H9 (cell line): Measurements from ENCODE around the gene TEX55. TPM values are rescaled to one million over a fixed set of nuclear protein-coding genes. Genes with fewer than 3 reads are reported as not detected.

Source experiments
- DNase-seq: peaks from one replicate; pipeline ENCODE4 v3.0.0-alpha.2; 2017
- H2AFZ ChIP-seq: one replicate; pipeline ENCODE4 v1.6.1; 2013; ENCODE audit warnings: mild to moderate bottlenecking, low read length, control low read depth, moderate library complexity
- H2AK5ac ChIP-seq: 2 replicates; pipeline ENCODE4 v1.6.1; 2013; ENCODE audit warnings: low read length, control low read depth, mixed read lengths; ENCODE audit not compliant: insufficient read length
- H2BK120ac ChIP-seq: one replicate; pipeline ENCODE4 v1.6.1; 2013; ENCODE audit warnings: low read depth, mild to moderate bottlenecking, low read length, control low read depth, inconsistent platforms; ENCODE audit not compliant: poor library complexity, severe bottlenecking
- H2BK12ac ChIP-seq: 2 replicates; pipeline ENCODE4 v1.6.1; 2013; ENCODE audit warnings: low read length, control low read depth, mixed read lengths, low read depth; ENCODE audit not compliant: insufficient read length
- H2BK15ac ChIP-seq: 2 replicates; pipeline ENCODE4 v1.6.1; 2013; ENCODE audit warnings: low read depth, low read length, control low read depth
- H2BK20ac ChIP-seq: one replicate; pipeline ENCODE4 v1.6.1; 2013; ENCODE audit warnings: low read depth, mild to moderate bottlenecking, low read length, control low read depth, inconsistent platforms; ENCODE audit not compliant: poor library complexity, severe bottlenecking
- H2BK5ac ChIP-seq: 2 replicates; pipeline ENCODE4 v1.6.1; 2013; ENCODE audit warnings: low read length, control low read depth, mixed read lengths; ENCODE audit not compliant: insufficient read length
- H3K14ac ChIP-seq: 2 replicates; pipeline ENCODE4 v1.6.1; 2013; ENCODE audit warnings: low read length, control low read depth; ENCODE audit not compliant: insufficient read depth
- H3K18ac ChIP-seq: 2 replicates; pipeline ENCODE4 v1.6.1; 2013; ENCODE audit warnings: low read depth, mild to moderate bottlenecking, mixed read lengths, low read length, control low read depth; ENCODE audit not compliant: insufficient read length
- H3K23ac ChIP-seq: 2 replicates; pipeline ENCODE4 v1.6.1; 2013; ENCODE audit warnings: low read length, control low read depth, mixed read lengths, low read depth; ENCODE audit not compliant: insufficient read length
- H3K23me2 ChIP-seq: 2 replicates; pipeline ENCODE4 v1.6.1; 2013; ENCODE audit warnings: low read depth, mild to moderate bottlenecking, mixed read lengths, low read length, control low read depth; ENCODE audit not compliant: insufficient read length, poor library complexity, severe bottlenecking
- H3K27ac ChIP-seq: 2 replicates; pipeline ENCODE4 v1.5.1; 2013; ENCODE audit warnings: low read length, control low read depth, mixed read lengths, low read depth; ENCODE audit not compliant: insufficient read length
- H3K27me3 ChIP-seq: 2 replicates; pipeline ENCODE4 v1.6.1; 2013; ENCODE audit warnings: low read length, control low read depth, inconsistent platforms; ENCODE audit not compliant: insufficient read depth
- H3K4ac ChIP-seq: 2 replicates; pipeline ENCODE4 v1.6.1; 2013; ENCODE audit warnings: low read depth, mild to moderate bottlenecking, control low read depth, inconsistent platforms, low read length, moderate library complexity
- H3K4me1 ChIP-seq: 2 replicates; pipeline ENCODE4 v1.6.1; 2013; ENCODE audit warnings: low read length, control low read depth, inconsistent platforms; ENCODE audit not compliant: insufficient read depth
- H3K4me2 ChIP-seq: 2 replicates; pipeline ENCODE4 v1.6.1; 2013; ENCODE audit warnings: low read length, control low read depth, mixed read lengths; ENCODE audit not compliant: insufficient read length, insufficient read depth
- H3K56ac ChIP-seq: 2 replicates; pipeline ENCODE4 v1.6.1; 2013; ENCODE audit warnings: low read depth, mild to moderate bottlenecking, mixed read lengths, low read length, control low read depth; ENCODE audit not compliant: insufficient read length
- H3K79me1 ChIP-seq: 2 replicates; pipeline ENCODE4 v1.6.1; 2013; ENCODE audit warnings: low read depth, mild to moderate bottlenecking, moderate library complexity, low read length, control low read depth, inconsistent platforms; ENCODE audit not compliant: insufficient read depth, poor library complexity, severe bottlenecking
- H3K79me2 ChIP-seq: 2 replicates; pipeline ENCODE4 v1.6.1; 2013; ENCODE audit warnings: low read length, control low read depth, inconsistent platforms; ENCODE audit not compliant: insufficient read depth
- H3K9ac ChIP-seq: 2 replicates; pipeline ENCODE4 v1.6.1; 2013; ENCODE audit warnings: low read length, control low read depth, mixed read lengths; ENCODE audit not compliant: insufficient read length; ENCODE audit errors: extremely low read depth
- H3K9me3 ChIP-seq: one replicate; pipeline ENCODE4 v1.6.1; 2013; ENCODE audit warnings: low read depth, low read length, inconsistent platforms; ENCODE audit not compliant: control insufficient read depth
- H3T11ph ChIP-seq: one replicate; pipeline ENCODE4 v1.6.1; 2013; ENCODE audit warnings: mild to moderate bottlenecking, low read length, control low read depth, inconsistent platforms
- H4K20me1 ChIP-seq: one replicate; pipeline ENCODE4 v1.6.1; 2013; ENCODE audit not compliant: control insufficient read depth, insufficient read length, insufficient read depth
- H4K5ac ChIP-seq: 2 replicates; pipeline ENCODE4 v1.6.1; 2013; ENCODE audit warnings: low read depth, mild to moderate bottlenecking, mixed read lengths, low read length, control low read depth; ENCODE audit not compliant: insufficient read length
- H4K8ac ChIP-seq: replicated peaks from 2 replicates; pipeline ENCODE4 v1.6.1; 2013; ENCODE audit warnings: low read length, control low read depth, mixed read lengths, low read depth; ENCODE audit not compliant: insufficient read length
- H4K91ac ChIP-seq: 2 replicates; pipeline ENCODE4 v1.6.1; 2013; ENCODE audit warnings: low read depth, mild to moderate bottlenecking, moderate library complexity, mixed read lengths, low read length, control low read depth; ENCODE audit not compliant: insufficient read length
- H3K27ac Mint-ChIP-seq, 3 experiments: 2 replicates in 2 of 3; 3 replicates in 1 of 3; pipeline ENCODE4 v1.8.0; 2020 to 2021; ENCODE audit warnings: mixed read lengths in 3 of 3, mild to moderate bottlenecking in 1 of 3, moderate library complexity in 1 of 3
- H3K27me3 Mint-ChIP-seq: 2 replicates; pipeline ENCODE4 v1.8.0; 2021; ENCODE audit warnings: low read depth, mild to moderate bottlenecking, moderate library complexity, mixed read lengths
- H3K36me3 Mint-ChIP-seq, 3 experiments: 2 replicates in 2 of 3; 3 replicates in 1 of 3; pipeline ENCODE4 v1.8.0; 2020 to 2021; ENCODE audit warnings: low read depth in 3 of 3, mixed read lengths in 3 of 3; ENCODE audit not compliant: insufficient read depth in 1 of 3
- H3K4me1 Mint-ChIP-seq, 2 experiments: 2 replicates each; pipeline ENCODE4 v1.8.0; 2020; ENCODE audit warnings: mixed read lengths in 2 of 2
- H3K4me3 Mint-ChIP-seq, 2 experiments: 2 replicates in 1 of 2; 3 replicates in 1 of 2; pipeline ENCODE4 v1.8.0; 2020 to 2021; ENCODE audit warnings: mild to moderate bottlenecking in 2 of 2, mixed read lengths in 2 of 2, moderate library complexity in 1 of 2
- H3K9me3 Mint-ChIP-seq, 2 experiments: 2 replicates in 1 of 2; 3 replicates in 1 of 2; pipeline ENCODE4 v1.8.0; 2020; ENCODE audit warnings: mild to moderate bottlenecking in 2 of 2, mixed read lengths in 2 of 2, moderate library complexity in 1 of 2
- WGBS: extraction: QIAGEN DNeasy Blood & Tissue Kit; methylation state at CpG from one replicate; pipeline ENCODE4 v1.1.7; 2013; ENCODE audit warnings: missing lambda C conversion rate, low lambda C conversion rate, mixed read lengths; ENCODE audit not compliant: insufficient read length; ENCODE audit errors: extremely low coverage; 5-methylcytosine and 5-hydroxymethylcytosine counted together
- total RNA-seq: library from RNA; stranded (reverse); gene quantifications from 2 replicates; pipeline ENCODE4 v1.2.1, GENCODE V29; 2021
- TF ChIP-seq, protein P1 (sequence below): fragments of 200-600 bp; sonication (generic); conservative IDR thresholded peaks from 3 replicates; pipeline ENCODE4 v1.8.0; 2021; ENCODE audit warnings: antibody characterized with exemption, mild to moderate bottlenecking

Gene TEX55
- total RNA-seq, 1 experiment from 2014 or later = not detected

DNA sequence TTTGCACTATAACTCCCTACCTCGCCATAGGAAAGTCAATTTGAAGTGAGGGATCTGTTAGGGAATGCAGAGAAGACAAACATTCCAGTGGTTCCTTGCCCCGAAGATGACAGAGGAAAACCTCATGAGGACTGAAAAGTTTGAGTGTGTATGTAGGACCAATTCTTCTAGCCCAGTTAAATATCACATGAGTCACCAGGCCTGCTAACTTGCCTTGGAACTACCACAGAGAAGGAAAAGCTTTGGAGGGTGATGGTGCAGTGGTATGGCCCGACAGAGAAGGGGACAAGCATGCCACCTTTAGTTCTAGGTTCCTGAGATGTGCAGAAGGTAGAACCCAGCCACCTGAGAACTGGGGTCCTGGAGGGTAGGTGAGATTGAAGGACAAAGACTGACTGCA, 24.9 kb downstream of the TEX55 start:
- no peak overlapping the region for H3K9ac ChIP-seq
- Mint-ChIP-seq H3K36me3 (peaks cover 0 to under 1% (median 0%) of the 10 kb centered on the region in 3 experiments; a peak in 3 of 7 replicates), H3K4me3 (no peak overlapping the region), H3K9me3 (peaks cover 6 to 8% of the 10 kb centered on the region in 2 experiments), H3K27me3 (peaks cover 16% of the 10 kb centered on the region), H3K27ac (no peak overlapping the region), H3K4me1 (peaks cover 6 to 8% of the 10 kb centered on the region in 2 experiments)
- TF ChIP-seq, protein P1, sequence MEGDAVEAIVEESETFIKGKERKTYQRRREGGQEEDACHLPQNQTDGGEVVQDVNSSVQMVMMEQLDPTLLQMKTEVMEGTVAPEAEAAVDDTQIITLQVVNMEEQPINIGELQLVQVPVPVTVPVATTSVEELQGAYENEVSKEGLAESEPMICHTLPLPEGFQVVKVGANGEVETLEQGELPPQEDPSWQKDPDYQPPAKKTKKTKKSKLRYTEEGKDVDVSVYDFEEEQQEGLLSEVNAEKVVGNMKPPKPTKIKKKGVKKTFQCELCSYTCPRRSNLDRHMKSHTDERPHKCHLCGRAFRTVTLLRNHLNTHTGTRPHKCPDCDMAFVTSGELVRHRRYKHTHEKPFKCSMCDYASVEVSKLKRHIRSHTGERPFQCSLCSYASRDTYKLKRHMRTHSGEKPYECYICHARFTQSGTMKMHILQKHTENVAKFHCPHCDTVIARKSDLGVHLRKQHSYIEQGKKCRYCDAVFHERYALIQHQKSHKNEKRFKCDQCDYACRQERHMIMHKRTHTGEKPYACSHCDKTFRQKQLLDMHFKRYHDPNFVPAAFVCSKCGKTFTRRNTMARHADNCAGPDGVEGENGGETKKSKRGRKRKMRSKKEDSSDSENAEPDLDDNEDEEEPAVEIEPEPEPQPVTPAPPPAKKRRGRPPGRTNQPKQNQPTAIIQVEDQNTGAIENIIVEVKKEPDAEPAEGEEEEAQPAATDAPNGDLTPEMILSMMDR = no peak
- no peak overlapping the region for H2BK5ac ChIP-seq
- H3K4me1 ChIP-seq = no peaks in the 10 kb centered on the region
- H3K27ac ChIP-seq = no peak overlapping the region
- H2BK15ac ChIP-seq = no peak overlapping the region
- H3K9me3 ChIP-seq = no peaks in the 10 kb centered on the region
- no peak overlapping the region for H3K4ac ChIP-seq
- DNase-seq = no peak
- no peak overlapping the region for H3K56ac ChIP-seq
- WGBS = no CpG with 5 or more reads among the region's 3 CpGs
- no peak overlapping the region for H2AFZ ChIP-seq
- no peaks in the 10 kb centered on the region for H4K20me1 ChIP-seq
- H3K79me1 ChIP-seq = no peaks in the 10 kb centered on the region
- no peaks in the 10 kb centered on the region for H3K23me2 ChIP-seq
- no peak overlapping the region for H2BK20ac ChIP-seq
- no peak overlapping the region for H3K4me2 ChIP-seq
- no peak overlapping the region for H3K18ac ChIP-seq
- no peak overlapping the region for H2AK5ac ChIP-seq
- H4K8ac ChIP-seq = no peak overlapping the region
- H3K23ac ChIP-seq = no peak overlapping the region
- H3K14ac ChIP-seq = no peak overlapping the region
- H3T11ph ChIP-seq = no peak overlapping the region
- no peak overlapping the region for H2BK12ac ChIP-seq
- H3K27me3 ChIP-seq = no peaks in the 10 kb centered on the region
- no peak overlapping the region for H4K91ac ChIP-seq
- H4K5ac ChIP-seq = no peak overlapping the region
- no peaks in the 10 kb centered on the region for H3K79me2 ChIP-seq
- H2BK120ac ChIP-seq = no peak overlapping the region
